ENCODE results near the gene KNDC1. TPM values are rescaled to one million over a fixed set of nuclear protein-coding genes. Genes with fewer than 3 reads are reported as not detected.
"Not testable (repeated sequence)": the region's sequence is repeated elsewhere in the genome, so short reads cannot be mapped to it uniquely, and the experiment has no call there.

The KNDC1 gene
- total RNA-seq, 2 donors from 2014 or later: 0.33 to 0.37 TPM

DNA sequence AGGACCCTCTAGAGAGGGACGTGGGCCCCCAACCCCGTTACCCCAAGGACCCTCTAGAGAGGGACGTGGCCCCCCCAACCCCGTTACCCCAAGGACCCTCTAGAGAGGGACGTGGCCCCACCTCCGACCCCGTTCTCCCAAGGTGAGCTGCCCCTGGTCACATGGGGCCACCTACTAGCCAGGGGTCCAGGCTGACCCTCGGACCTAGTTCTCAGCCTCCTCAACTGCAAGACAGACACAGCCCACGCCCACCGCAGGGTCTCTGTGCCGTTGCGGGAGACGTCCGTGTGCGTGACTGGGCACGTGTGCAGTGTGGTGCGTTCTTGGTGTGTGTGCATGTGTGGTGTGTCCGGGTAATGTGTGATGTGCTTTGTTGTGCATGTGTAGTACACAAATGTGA is 48.4 kb downstream of the KNDC1 start:
- DNase-seq (ENCODE audit: low spot score): no peak
- intact Hi-C loops (cut with DNase I): no loop called here

DNA sequence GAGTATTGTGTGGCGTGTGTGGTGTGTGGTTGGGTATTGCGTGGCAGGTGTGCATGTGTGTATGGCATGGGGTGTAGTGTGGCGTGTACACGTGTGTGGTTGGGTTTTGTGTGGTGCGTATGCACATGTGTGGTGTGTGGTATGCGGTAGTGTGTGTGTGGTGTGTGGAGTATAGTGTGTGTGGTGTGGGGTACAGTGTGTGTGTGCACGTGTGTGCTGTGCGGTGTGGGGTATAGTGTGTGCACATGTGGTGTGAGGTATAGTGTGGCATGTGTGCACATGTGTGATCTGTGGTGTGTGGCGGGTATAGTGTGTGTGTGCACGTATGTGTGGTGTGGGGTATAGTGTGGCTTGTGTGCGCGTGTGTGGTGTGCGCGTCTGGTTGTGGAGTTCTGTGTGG is 49.1 kb downstream of the KNDC1 start:
- intact Hi-C loops (cut with DNase I): no loop called here

DNA sequence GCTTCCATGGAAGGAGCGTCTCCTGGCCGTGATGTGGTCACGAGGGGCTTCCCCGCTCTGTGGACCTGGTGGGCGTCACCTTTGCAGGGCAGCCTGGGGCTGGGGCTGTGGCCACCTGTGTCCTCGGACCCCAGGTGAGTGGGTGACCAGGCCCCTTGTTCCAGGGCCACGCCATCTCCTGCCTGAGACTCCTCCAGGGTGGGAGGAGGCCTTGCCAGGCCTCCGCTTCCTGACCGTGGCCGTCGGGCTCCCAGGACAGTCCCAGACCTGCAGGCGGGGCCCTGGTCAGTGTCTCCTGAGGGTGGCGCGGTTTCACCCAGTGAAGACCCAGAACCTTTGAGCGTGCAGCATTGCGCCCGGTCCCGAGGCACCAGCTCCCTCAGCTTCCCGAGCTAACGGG is 49.6 kb downstream of the KNDC1 start:
- no peak for DNase-seq (ENCODE audit: low spot score)
- intact Hi-C loops (cut with DNase I): loop anchor here in 1 of 2 donors (5.0 kb wide), 1 partner anchor 1122 kb away; no protein-coding TSS in a partner anchor

More for the DNA sequence above, 49.1 kb downstream of the KNDC1 start:
- no peak for DNase-seq (ENCODE audit: low spot score)

DNA sequence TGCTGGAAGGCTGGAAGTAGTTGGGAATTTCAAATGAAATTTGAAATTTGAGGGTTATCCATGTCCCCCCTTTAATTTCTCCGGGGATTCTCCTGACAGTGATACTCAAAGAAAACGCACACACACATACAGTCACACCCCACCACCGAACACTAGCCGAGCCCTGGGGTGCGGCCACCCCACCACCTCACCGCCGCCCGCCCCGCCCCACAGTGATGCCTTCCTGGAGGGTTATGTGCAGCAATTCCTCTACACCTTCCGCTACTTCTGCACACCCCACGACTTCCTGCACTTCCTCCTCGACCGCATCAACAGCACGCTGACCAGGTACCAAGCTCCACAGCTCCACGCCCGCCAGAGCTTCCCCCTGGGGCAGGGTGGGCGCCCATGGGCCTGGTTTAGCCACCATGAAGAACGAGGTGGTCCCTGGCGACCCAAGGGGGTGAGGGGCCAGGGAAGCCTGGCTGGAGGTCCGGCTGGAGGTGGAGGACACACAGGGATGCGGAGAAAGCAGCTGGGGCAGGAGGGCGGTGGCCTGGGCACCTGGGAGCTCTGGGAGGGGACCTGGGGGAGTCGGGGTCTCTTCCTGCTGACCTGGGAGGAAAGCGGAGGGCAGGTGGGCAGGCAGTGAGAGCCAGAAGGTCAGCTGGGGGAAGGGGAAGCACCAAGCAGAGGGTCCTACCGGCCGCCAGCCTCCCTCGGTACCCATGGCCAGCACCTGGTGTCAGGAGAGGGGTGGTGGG is 50.5 kb downstream of the KNDC1 start:
- DNase-seq (ENCODE audit: low spot score): no peak
- intact Hi-C loops (cut with DNase I): loop anchor here in 1 of 2 donors (5.0 kb wide), 1 partner anchor 1123 kb away; no protein-coding TSS in a partner anchor

DNA sequence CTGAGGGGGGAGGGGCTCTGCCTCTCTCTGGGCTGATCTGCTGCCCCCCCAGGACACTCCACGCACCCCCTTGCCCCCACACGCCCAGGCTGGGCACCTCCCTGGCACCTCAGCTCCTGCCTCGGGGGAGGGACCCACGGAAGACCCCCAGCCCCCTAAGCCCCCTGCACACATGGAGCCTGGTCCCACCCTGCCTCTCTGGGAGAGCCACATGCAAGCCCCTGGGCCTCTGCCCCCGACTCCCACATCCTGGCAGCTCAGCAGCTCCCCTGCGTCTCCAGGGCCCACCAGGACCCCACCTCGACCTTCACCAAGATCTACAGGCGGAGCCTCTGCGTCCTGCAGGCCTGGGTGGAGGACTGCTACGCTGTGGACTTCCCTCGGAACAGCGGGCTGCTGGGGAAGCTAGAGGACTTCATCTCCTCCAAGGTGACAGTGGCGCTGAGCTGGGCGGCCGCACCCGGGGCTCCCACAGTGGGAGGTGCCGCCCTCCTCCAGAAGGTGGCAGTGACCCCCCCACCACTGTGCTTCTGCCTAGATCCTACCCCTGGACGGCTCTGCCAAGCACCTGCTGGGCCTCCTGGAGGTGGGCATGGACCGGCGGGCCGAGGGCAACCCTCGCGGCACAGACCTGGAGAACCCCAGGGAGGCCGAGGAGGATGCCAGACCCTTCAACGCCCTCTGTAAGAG is 51.3 kb downstream of the KNDC1 start:
- DNase-seq (ENCODE audit: low spot score): no peak
- intact Hi-C loops (cut with DNase I): loop anchor here in 1 of 2 donors (5.0 kb wide), 1 partner anchor 1124 kb away; no protein-coding TSS in a partner anchor

DNA sequence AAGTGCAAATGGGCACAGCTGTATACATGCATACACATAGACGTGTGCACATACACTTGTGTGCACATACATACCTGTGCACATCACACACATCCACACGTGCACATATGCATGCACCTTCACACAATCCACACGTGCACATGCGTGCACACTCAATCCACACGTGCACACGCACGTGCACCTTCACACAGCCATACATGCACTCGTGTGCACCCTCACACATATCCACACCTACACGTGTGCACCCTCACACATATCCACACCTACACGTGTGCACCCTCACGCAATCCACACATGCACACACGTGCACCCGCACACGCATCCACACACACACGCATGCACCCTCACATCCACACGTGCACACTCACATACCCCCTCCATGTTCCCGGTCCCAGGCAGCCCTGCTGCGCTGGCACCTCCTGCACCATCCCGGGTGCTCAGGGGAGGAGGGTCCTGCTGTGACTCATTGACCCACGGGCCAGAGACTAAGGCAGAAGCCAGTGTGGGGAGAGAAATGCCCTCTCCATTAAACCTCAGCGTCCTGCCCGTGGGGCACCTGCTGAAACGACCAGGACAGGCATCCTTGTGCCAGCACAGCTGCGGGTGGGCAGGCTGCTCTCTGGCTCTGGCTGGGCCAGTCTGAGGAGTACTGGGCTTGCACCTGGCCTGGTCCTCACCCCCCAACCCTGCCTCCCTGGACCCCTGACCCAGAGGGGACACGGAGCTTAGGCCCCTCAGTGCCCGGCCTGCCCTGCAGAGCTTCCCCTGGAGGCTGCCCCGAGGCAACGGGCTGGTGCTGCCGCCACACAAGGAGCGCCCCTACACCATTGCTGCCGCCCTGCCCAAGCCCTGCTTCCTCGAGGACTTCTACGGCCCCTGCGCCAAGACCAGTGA is 52.2 kb downstream of the KNDC1 start:
- DNase-seq (ENCODE audit: low spot score): no peak
- intact Hi-C loops (cut with DNase I): loop anchor here in 1 of 2 donors (5.0 kb wide), 1 partner anchor 1125 kb away; no protein-coding TSS in a partner anchor

DNA sequence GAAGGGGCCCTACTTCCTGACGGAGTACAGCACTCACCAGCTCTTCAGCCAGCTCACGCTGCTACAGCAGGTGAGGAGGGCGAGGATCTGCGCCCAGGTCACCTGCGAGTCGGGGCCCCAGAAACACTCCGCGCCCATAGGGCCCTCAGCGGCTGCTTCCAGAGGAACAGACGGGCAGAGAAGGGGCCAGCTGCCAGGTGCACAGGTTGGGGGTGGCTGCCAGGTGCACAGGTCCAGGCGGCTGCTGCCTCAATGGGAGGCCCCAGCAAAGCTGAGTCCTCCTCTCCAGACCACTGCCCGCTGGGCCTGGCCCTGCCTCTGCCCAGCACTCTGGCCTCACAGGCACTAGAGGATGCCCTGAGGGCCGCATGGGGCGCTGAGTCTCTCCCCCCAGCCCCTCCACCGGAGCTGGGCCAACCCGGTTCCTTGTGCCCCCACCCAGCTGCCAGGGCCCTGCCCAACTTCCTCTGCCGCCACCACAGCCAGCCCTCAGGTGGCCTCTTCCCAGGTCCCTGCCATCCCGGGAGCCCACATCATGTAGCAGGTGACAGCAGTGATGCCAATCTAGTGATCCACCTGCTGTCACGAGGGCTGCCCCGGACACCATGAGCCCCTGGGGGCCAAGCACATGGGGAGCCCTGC is 53.0 kb downstream of the KNDC1 start:
- intact Hi-C loops (cut with DNase I): loop anchor here in 1 of 2 donors (5.0 kb wide), 1 partner anchor 1126 kb away; no protein-coding TSS in a partner anchor
- no peak for DNase-seq (ENCODE audit: low spot score)

DNA sequence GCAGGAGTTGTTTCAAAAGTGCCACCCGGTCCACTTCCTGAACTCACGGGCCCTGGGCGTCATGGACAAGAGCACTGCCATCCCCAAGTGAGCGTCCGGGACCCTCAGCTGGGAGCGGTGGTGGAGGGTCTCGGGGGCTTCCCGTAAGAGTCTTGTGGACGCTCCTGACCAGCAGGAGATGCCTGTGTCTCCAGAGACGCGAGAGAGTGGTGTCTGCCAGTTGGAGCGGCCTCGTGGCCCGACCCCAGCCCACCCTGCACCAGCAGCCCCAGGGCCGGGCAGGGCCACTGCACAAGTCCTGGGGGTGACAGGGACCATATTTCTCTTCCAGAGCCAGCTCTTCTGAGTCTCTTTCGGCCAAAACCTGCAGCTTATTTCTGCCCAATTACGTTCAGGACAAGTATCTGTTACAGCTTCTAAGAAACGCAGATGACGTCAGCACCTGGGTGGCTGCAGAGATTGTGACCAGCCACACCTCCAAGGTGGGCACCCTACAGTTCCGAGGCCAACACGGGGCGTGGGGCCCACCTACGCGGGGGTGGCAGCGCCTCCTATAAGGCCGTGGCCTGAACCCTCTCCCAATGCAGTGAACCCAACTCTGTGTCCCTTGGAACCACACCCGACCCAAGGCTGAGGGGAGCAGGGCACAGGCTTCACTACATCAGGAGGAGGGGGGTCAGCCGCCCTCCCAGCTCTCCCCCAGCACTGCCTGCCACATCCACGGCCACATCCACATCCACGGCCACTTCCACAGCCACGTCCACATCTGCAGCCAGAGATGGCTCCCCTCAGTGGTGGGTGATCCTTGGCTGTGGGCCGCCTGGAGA is 53.8 kb downstream of the KNDC1 start:
- no peak for DNase-seq (ENCODE audit: low spot score)
- intact Hi-C loops (cut with DNase I): loop anchor here in 1 of 2 donors (5.0 kb wide), 1 partner anchor 1127 kb away; no protein-coding TSS in a partner anchor

DNA sequence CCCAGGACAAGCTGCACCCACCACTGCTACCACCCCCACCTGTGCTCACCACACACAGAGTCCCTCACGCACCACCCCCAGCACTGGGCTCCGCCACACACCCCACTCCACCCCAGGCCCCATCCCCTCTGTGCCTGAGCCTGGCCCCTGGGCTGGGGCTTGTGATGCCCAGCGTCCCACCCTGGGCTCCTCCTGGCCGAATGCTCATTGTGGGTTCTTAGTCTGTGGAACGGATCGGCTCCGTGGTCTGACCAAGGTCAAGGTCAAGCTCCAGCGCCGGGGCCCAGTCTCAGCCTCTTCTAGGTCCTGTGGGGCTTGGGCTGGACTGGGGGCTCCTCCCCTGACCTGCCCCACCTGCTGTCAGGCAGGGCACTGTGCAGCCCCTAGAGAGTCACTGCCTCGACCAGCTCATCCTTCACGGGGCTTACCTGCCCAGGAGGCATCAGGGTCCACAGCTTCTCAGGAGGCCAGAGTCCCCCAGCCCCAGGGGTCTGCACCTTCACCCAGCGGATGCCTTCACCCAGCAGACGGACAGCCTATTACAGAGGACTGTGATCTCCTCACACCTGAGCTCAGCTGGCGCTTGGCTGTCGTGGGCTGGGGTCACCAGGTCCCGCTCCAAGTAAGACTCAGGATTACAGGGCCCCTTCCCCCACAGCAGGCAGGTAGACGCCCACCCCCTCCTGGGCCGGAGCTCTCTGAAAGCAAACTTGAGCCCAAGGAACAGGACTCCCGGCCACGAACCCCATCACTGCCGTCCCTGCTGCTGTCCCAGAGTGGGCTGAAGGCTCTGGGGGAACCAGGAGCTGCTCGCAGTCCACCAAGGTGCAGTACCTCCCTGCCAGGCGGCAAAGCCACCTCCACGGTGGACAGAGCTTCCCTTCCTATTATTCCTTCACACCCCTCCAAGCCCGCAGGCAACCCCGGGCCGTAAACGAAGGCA is 54.7 kb downstream of the KNDC1 start:
- intact Hi-C loops (cut with DNase I): loop anchor here in 1 of 2 donors (5.0 kb wide), 1 partner anchor 1127 kb away; no protein-coding TSS in a partner anchor
- DNase-seq (ENCODE audit: low spot score): no peak

DNA sequence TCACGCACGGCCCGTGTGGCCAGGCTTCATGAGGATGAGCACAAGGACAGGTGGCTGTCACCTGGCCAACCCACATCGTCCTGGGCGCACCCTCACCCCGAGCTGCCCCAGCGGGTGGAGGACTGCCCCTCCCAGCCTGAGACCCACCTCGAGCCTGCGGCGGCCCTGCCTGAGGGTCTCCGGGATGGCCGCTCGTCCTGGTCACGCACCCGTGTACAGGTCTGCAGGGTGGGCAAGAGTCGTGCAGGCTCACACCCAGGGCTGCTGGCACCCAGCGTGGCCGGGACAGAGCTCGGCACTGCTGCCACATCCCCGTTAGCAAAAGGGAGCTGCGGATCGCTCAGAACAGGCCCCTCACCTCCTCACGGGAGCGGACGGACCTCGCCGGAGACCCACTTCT is 55.6 kb downstream of the KNDC1 start:
- no peak for DNase-seq (ENCODE audit: low spot score)

DNA sequence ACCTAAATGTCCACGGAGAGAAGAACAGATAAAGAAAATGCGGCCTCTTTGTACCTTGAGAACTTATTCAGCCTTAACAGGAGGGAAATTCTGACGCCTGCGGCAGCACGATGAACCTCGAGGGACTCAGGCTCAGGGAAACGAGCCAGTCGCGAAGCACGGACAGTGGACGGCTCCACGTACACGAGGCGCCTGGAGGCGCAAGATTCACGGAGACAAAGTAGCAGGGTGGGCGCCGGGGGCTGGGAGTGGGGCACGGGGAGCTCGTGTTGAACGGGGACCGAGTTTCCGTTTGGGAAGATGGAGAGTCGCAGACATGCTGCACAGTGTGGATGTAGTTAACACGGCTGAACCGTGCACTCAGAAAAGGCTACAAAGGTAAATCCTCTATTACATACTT is 56.8 kb downstream of the KNDC1 start:
- intact Hi-C loops (cut with DNase I): no loop called here
- no peak for DNase-seq (ENCODE audit: low spot score)

More for the DNA sequence above, 55.6 kb downstream of the KNDC1 start:
- intact Hi-C loops (cut with DNase I): no loop called here

DNA sequence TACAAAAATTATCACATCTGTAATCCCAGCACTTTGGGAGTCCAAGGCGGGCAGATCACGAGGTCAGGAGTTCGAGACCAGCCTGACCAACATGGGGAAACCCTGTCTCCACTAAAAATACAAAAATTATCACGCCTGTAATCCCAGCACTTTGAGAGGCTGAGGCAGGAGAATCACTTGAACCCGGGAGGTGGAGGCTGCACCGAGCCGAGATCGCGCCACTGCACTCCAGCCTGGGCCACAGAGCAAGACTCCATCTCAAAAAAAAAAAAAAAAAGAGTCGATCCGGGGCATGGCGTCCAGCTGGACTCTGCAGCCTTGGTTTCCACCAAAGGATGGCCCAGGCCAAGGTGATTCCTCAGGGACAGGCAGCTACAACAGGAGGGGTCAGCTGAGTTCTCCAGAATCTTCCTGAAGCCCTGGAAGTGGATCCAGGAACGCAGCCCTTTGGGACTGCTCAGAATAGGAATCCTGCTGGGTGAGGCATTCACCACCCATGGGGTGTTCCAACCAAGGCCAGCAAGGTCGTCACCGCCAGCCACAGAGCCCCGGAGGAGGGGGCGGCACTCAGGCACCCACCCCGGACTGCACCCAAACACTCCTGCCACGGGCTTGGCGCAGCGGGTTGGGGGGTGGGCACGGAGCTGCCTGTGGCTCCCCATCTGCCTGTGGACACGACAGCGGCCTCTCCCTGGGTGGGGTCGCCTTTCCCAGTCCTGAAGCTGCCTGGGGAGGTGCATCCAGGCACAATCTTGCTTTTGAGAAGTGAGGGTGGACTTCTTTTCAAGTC is 58.0 kb downstream of the KNDC1 start:
- intact Hi-C loops (cut with DNase I): no loop called here
- no peak for DNase-seq (ENCODE audit: low spot score)

DNA sequence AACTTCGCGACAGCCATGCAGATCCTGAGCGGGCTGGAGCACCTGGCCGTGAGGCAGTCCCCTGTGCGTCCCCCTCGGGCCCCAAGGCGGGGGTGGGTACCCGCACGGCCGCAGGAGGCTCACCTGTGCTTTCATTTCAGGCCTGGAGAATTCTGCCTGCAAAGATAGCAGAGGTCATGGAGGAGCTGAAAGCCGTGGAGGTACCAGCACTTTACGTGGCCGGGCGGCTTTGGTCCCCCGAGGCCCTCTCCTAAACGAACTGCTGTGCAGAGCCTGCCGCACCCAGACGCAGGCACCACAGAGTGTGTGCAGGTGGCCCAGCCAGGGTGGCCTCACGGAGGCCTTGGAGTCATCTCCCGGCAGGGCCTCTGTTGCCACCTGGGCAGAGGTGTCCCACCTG is 58.9 kb downstream of the KNDC1 start:
- no peak for DNase-seq (ENCODE audit: low spot score)
- intact Hi-C loops (cut with DNase I): no loop called here

DNA sequence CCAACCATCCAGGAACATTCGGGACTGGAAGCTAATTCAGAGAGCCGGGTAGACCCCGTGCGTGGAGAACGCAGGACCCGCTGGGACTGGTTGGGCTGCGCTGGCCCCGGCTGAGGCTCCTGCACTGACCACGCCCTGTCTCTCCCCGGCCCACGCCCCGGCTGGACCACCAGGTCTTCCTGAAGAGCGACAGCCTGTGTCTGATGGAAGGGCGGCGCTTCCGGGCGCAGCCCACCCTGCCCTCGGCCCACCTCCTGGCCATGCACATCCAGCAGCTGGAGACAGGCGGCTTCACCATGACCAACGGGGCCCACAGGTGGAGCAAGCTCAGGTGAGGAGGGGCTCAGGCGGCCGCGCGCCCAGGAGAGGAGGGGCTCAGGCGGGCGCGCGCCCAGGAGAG is 59.8 kb downstream of the KNDC1 start:
- intact Hi-C loops (cut with DNase I): no loop called here
- no peak for DNase-seq (ENCODE audit: low spot score)

DNA sequence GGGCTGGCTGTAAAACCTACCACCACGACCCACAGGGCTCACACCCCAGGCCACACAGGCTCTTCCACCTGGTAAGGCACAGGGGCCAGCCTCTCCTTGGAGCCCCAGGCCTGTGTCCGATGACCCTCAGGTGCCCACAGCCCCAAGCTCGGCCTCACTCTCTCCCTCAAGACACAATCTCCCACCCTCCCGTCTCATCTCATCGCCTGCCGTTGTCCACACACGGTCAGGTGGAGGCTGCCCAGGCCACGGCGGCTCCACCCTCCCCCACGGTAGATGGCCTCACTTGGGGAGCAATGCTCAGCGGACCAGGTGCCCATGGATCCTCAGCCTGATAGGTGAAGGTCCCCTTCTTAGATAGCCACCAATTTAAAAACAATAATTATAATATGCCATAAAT is 61.3 kb downstream of the KNDC1 start:
- DNase-seq (ENCODE audit: low spot score): no peak
- intact Hi-C loops (cut with DNase I): no loop called here

DNA sequence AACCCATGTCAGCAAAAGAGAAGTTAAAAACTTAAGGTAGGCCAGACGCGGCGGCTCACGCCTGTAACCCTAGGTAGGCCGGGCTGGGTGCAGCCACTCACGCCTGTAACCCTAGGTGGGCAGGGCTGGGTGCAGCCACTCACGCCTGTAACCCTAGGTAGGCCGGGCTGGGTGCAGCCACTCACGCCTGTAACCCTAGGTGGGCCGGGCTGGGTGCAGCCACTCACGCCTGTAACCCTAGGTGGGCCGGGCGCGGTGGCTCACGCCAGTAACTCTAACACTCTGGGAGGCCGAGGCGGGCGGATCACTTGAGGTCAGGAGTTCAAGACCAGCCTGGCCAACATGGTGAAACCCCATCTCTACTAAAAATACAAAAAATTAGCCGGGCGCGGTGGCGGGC is 61.7 kb downstream of the KNDC1 start:
- intact Hi-C loops (cut with DNase I); DNase-seq (ENCODE audit: low spot score): not testable (repeated sequence)
